Measurements from ENCODE around the gene CLDN7. TPM values are rescaled to one million over a fixed set of nuclear protein-coding genes. Genes with fewer than 3 reads are reported as not detected.

Gene CLDN7
- total and polyA plus RNA-seq, 2 experiments from 2014 or later: 197 to 341 TPM

DNA sequence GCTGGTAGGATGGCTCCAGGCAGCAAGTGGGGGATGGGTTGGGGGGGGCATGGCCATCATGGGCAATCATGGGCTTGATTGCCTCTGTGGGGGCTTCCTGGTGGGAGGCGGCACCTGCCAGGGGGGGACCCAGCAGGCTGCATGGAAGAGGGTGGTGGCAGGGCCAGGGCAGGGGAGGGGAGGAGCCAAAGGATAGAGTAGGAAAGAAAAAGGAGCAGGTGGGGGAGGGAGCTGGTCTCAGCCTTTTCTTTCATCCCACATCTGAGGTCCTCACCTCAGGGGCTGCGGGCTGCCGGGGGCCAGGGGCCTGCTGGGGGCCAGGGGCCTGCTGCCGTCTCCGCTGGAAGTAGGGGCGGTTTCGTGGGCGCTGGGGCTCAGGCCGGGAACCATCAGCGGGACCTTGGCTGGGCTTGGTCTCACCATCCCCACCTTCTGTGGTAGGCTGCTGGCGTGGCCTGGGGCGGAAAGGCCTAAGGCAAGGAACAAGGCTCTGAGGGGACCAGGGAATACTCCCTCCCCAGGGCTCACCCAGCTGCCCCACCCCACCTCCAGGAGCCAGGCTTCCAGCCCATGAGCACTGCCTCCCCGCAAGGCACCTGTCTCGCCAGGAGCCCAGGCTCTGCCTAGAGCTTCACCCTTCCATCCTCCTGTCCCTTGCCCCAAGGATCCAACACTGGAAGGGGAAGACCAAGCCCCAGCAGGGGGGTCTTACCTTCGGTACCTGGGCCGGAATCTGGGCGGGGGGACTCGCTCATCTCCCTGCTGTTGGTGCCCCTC, 27.2 kb upstream of the CLDN7 start:
- no peak for DNase-seq (ENCODE audit: low spot score)
- no peaks in the 10 kb centered on the region for H3K27me3 ChIP-seq
- no peaks in the 10 kb centered on the region for H3K9me2 ChIP-seq (replicated peaks; ENCODE audit: insufficient read depth)
- H3K27ac ChIP-seq: no peak overlapping the region
- no peaks in the 10 kb centered on the region for H3K36me3 ChIP-seq (replicated peaks; ENCODE audit: insufficient read depth, low read depth)
- 97% methylated on average over 7 of the region's 18 CpGs for WGBS (ENCODE audit: low lambda C conversion rate, missing lambda C conversion rate)
- H3K9me3 ChIP-seq (ENCODE audit: low read depth): no peaks in the 10 kb centered on the region
- H2AFZ ChIP-seq: no peak overlapping the region
- H3K4me2 ChIP-seq: no peak overlapping the region
- H3K4me3 ChIP-seq: no peak overlapping the region
- H4K20me1 ChIP-seq (ENCODE audit: insufficient read depth, poor library complexity, severe bottlenecking): no peaks in the 10 kb centered on the region
- H3K4me1 ChIP-seq (ENCODE audit: insufficient read depth): peaks cover 19% of the 10 kb centered on the region
- TF ChIP-seq, protein P1, sequence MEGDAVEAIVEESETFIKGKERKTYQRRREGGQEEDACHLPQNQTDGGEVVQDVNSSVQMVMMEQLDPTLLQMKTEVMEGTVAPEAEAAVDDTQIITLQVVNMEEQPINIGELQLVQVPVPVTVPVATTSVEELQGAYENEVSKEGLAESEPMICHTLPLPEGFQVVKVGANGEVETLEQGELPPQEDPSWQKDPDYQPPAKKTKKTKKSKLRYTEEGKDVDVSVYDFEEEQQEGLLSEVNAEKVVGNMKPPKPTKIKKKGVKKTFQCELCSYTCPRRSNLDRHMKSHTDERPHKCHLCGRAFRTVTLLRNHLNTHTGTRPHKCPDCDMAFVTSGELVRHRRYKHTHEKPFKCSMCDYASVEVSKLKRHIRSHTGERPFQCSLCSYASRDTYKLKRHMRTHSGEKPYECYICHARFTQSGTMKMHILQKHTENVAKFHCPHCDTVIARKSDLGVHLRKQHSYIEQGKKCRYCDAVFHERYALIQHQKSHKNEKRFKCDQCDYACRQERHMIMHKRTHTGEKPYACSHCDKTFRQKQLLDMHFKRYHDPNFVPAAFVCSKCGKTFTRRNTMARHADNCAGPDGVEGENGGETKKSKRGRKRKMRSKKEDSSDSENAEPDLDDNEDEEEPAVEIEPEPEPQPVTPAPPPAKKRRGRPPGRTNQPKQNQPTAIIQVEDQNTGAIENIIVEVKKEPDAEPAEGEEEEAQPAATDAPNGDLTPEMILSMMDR (IDR thresholded peaks at IDR 0.05; ENCODE audit: poor library complexity): no peak
- no peak for TF ChIP-seq EZH2phosphoT487 (IDR thresholded peaks at IDR 0.05; ENCODE audit: low read depth, severe bottlenecking, unreplicated experiment)
- no peak for TF ChIP-seq EZH2 (IDR thresholded peaks at IDR 0.05; ENCODE audit: borderline replicate concordance)
- no peaks in the 10 kb centered on the region for H3K79me2 ChIP-seq

DNA sequence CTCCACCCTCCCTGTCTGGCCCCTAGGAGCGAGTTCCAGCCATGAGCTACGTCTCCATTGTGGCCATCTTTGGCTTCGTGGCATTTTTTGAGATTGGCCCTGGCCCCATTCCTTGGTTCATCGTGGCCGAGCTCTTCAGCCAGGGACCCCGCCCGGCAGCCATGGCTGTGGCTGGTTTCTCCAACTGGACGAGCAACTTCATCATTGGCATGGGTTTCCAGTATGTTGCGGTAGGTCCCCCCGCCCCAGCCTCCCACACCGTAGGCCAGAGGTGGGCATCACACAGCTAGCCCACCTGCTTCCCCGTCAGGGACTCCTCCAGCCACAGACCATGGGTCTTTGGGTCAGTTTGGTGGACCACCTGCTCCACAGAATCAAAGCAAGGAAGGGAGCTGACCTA, 23.4 kb upstream of the CLDN7 start:
- Histone ChIP-seq H2AFZ (no peak overlapping the region), H3K4me2 (no peak overlapping the region), H3K36me3 (replicated peaks; ENCODE audit: insufficient read depth, low read depth) (no peaks in the 10 kb centered on the region), H3K27me3 (peaks cover 4% of the 10 kb centered on the region), H3K9me3 (ENCODE audit: low read depth) (no peaks in the 10 kb centered on the region), H3K4me1 (ENCODE audit: insufficient read depth) (peaks cover 13% of the 10 kb centered on the region), H4K20me1 (ENCODE audit: insufficient read depth, poor library complexity, severe bottlenecking) (no peaks in the 10 kb centered on the region), H3K4me3 (no peak overlapping the region), H3K9me2 (replicated peaks; ENCODE audit: insufficient read depth) (no peaks in the 10 kb centered on the region), H3K27ac (no peak overlapping the region), H3K79me2 (no peaks in the 10 kb centered on the region)
- WGBS (ENCODE audit: low lambda C conversion rate, missing lambda C conversion rate): 98% methylated on average over 11 of the region's 12 CpGs
- TF ChIP-seq EZH2 (IDR thresholded peaks at IDR 0.05; ENCODE audit: borderline replicate concordance): no peak
- no peak for TF ChIP-seq EZH2phosphoT487 (IDR thresholded peaks at IDR 0.05; ENCODE audit: low read depth, severe bottlenecking, unreplicated experiment)
- TF ChIP-seq, protein P1 (IDR thresholded peaks at IDR 0.05; ENCODE audit: poor library complexity): no peak
- no peak for DNase-seq (ENCODE audit: low spot score)

DNA sequence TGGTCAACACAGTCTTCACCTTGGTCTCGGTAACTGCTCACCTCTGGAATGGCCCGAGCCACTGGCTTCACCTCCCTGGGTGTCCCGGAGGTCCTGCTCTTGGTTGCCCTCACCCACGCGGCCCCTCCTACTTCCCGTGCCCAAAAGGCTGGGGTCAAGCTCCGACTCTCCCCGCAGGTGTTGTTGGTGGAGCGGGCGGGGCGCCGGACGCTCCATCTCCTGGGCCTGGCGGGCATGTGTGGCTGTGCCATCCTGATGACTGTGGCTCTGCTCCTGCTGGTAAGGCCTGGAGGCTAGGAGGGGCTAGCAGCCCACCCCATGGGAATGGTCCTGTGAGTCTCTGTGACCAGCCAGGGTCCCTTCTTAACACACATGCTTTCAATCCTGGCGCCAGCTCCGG, 22.6 kb upstream of the CLDN7 start:
- TF ChIP-seq EZH2phosphoT487 (IDR thresholded peaks at IDR 0.05; ENCODE audit: low read depth, severe bottlenecking, unreplicated experiment): no peak
- no peak for TF ChIP-seq EZH2 (IDR thresholded peaks at IDR 0.05; ENCODE audit: borderline replicate concordance)
- TF ChIP-seq, protein P1 (IDR thresholded peaks at IDR 0.05; ENCODE audit: poor library complexity): no peak
- no peak overlapping the region for H2AFZ ChIP-seq
- H3K79me2 ChIP-seq: no peaks in the 10 kb centered on the region
- no peak overlapping the region for H3K4me2 ChIP-seq
- no peaks in the 10 kb centered on the region for H4K20me1 ChIP-seq (ENCODE audit: insufficient read depth, poor library complexity, severe bottlenecking)
- H3K4me3 ChIP-seq: no peak overlapping the region
- H3K4me1 ChIP-seq (ENCODE audit: insufficient read depth): peaks cover 13% of the 10 kb centered on the region
- peaks cover 4% of the 10 kb centered on the region for H3K27me3 ChIP-seq
- WGBS (ENCODE audit: low lambda C conversion rate, missing lambda C conversion rate): 96% methylated on average over 16 of the region's 16 CpGs
- H3K9me3 ChIP-seq (ENCODE audit: low read depth): no peaks in the 10 kb centered on the region
- no peak for DNase-seq (ENCODE audit: low spot score)
- no peaks in the 10 kb centered on the region for H3K9me2 ChIP-seq (replicated peaks; ENCODE audit: insufficient read depth)
- H3K36me3 ChIP-seq (replicated peaks; ENCODE audit: insufficient read depth, low read depth): no peaks in the 10 kb centered on the region
- H3K27ac ChIP-seq: no peak overlapping the region
